ENCODE measurements around the gene NUP214.
"Not testable (repeated sequence)": the region's sequence is repeated elsewhere in the genome, so short reads cannot be mapped to it uniquely, and the experiment has no call there.

NUP214 gene

GRCh38 chr9:131259916-131260597, 134.7 kb downstream of the NUP214 start:
- DNase-seq (ENCODE audit: low spot score): no peak

DNA sequence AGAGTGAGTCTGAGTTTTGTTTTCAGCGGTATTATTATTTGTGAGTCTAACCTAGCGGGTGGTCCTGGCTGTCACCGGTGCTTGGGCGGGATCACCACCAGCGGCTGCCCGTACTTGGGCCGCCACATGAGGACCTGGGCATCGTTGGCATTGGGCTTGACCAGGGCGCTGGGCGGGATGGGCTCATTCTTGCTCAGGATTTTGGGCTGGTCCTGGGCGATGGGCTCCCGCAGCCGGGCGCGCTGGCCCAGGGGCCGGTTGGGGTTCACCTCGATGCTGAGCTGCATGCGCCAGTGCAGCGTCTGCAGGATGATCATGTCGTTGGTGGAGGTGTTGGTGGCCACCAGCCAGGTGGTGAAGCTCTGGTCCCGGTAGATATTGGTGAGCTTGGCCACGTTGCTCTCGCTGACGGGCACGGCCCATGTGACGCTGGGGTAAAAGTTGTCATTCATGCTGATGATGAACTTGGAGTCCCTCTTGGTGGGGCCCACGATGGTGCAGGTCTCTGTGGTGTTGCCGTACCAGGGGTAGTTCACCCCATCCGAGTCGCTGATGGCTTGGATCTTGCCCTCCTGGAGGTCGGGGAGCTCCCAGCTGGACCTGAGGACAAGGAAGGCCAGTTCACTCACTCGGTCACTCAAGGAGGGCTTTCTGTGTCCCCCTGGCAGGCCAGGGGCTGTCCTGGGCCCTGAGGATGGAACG, 135.5 kb downstream of the NUP214 start:
- no peak for DNase-seq (ENCODE audit: low spot score)

DNA sequence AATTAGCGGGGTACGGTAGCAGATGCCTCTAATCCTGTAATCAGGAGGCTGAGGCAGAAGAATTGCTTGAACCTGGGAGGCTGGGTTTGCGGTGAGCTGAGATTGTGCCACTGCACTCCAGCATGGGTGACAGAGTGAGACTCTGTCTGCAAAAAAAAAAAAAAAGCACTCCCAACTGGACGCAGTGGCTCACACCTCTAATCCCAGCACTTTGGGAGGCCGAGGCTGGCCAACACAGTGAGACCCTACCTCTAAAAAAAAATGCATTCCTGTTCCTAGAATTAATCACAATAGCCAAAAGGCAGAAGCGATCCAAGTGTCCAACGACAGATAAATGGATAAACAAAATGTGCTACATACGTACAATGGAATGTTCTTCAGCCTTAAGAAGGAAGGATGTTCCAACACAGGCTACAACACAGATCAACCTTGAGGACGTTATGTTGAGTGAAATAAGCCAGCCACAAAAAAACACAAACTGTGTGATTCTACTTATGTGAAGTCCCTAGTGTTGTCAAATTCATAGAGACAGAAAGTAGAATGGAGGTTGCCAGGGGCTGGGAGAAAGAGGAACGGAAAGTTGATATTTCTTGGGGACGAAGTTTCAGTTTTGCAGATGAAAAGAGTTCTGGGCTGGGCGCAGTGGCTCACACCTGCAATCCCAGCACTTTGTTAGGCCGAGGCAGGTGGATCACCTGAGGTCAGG, 137.1 kb downstream of the NUP214 start:
- no peak for DNase-seq (ENCODE audit: low spot score)

DNA sequence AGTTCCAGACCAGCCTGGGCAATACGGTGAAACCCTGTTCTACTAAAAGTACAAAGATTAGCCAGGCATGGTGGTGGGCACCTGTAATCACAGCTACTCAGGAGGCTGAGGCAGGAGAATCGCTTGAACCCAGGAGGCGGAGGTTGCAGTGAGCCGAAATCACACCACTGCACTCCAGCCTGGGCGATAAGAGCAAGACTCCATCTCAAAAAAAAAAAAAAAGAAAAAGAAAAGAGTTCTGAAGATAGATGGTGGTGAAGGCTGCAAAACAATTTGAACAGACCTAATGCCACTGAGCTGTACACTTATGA, 137.6 kb downstream of the NUP214 start:
- DNase-seq (ENCODE audit: low spot score): not testable (repeated sequence)

- DNase-seq (ENCODE audit: low spot score): no peak
Observed at GRCh38 chr9:131263701-131264100, 138.3 kb downstream of the NUP214 start.

- DNase-seq (ENCODE audit: low spot score): no peak
Observed at GRCh38 chr9:131264231-131264630, 138.8 kb downstream of the NUP214 start.

DNA sequence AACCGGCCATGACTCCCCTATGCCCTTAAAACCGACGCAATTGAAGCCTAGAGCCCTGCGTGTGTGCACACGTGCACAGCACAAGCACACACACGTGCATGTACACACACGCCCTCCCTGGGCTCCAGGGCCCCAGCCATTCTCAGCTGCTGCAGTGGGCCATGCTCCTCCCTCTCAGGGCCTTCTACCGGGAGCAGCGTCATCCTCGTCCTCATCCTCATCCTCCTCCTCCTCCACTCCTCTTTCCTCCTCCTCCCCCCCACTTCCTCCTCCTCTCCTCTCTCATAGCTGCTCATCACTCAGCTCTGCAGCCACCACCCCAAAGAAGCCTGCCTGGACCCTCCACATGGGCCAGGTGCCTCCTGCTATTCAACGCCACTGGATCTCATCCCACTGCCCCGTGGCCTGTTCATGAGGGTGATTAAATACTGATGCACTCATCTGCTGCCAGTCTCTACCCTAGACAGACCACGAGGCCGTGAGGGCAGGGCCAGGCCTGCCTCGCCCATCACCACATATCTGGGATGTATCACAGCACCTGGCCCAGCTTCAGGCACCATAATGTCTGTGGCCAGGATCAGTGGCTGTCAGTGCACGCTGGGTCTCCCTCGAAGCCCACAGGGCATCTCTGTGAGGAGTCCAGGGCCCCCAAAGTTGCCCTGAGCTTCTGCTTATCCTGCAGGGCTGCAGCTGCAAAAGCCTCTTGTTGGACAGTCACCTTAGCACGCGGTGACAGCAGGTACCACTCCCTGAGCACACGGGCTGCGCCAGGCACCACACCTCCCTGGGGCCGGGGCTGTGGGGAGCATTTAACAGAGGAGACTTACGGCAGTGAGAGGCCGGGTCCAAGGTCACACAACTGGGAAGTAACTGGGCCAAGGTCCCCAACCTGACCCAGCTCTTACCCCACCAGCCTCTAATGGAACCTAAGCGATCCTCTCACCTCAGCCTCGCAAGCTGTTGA, 141.2 kb downstream of the NUP214 start:
- DNase-seq (ENCODE audit: low spot score): no peak

GRCh38 chr9:131270171-131271015, 145.0 kb downstream of the NUP214 start:
- DNase-seq (ENCODE audit: low spot score): no peak

GRCh38 chr9:131271016-131271273, 145.6 kb downstream of the NUP214 start:
- not testable (repeated sequence) for DNase-seq (ENCODE audit: low spot score)

GRCh38 chr9:131271506-131271931, 146.1 kb downstream of the NUP214 start:
- no peak for DNase-seq (ENCODE audit: low spot score)

DNA sequence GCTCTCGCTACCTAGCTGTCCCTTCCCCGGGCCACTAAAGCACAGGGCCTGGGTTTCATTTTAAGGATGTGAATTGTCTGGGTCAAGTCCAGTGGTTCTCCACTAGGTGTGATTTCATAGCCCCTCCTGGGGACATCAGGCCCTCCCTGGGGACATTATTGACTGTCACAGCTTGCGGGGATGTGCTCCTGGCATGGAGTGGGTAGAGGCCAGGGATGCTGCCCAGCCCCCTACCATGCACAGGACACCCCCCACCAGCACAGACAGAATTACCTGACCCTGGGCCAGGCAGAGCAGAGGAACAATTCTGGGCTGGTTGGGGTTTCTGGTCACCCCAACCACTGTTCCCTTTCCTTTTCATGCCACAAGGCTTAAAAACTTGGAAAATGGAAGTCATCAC, 146.8 kb downstream of the NUP214 start:
- no peak for DNase-seq (ENCODE audit: low spot score)

DNA sequence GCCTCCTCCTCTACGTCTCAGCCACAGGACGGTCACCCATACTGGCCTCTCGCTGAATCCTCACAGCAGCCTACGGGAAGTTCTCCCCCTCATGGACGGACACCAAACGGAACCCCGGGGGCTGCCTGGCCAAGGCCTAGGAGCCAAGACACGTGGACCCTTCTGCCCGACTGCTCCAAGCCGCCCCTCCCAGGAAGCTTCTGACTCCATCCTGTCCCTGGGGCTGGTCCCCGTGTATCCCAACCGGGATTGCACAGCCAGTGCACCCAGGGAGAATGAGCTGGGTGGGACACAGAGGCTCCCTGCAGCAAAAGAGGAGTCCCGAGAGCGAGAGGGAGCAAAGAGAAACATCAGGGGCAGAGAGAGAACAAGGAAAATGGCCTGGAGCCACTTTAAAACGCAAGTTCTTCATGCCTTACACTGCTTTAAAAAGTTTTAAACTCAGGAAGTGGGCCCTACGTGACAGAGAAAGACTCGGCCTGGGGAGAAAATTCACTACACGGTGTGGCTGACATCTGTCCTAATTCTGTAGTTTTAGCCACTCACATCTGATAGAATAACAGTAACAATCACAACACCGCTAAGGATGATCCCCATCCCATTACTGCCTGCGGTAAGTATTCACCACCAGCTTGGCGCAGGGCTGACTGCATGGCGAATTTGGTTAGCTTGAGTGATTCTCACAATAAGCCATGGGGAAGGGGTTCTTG, 147.9 kb downstream of the NUP214 start:
- DNase-seq (ENCODE audit: low spot score): no peak

DNA sequence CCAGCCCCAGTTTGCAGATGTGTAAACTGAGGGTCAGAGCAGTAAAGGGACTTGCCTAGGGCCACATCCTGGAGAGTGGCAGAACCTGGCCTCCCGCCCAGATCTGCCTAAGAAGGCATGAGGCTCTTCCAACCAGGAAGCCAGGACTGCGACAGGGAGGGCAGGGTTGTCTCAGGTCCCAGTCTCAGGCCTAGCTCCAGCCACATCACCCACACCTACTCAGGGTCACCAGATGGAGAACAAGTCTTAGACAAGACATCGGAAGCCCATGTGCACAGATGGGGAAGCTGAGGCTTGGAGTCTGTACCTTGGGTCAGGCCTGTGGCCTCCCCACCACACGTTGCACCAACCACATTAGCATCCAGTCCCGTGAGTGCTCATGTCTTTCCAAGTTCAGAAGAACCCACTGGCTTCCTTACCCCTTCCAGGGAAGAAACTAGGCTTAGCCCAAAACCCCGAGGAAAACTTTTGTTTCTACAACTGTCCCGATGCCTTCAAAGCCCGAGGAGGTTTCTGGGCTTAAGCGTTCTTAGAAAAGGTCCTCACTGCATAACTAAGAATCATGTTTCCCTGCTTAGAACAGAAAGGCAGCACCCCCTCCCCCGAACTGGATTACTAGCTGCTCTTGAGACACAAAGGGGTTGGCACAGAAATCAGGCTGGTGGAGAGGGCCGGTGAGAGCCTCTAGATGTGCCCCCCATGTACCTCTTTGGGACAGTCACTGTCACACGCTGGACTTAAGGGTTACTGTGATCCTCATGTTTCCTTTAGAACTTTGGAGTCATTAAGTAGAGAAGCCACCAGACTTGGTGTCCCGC, 148.7 kb downstream of the NUP214 start:
- DNase-seq (ENCODE audit: low spot score): no peak

GRCh38 chr9:131274674-131275331, 149.4 kb downstream of the NUP214 start:
- no peak for DNase-seq (ENCODE audit: low spot score)

DNA sequence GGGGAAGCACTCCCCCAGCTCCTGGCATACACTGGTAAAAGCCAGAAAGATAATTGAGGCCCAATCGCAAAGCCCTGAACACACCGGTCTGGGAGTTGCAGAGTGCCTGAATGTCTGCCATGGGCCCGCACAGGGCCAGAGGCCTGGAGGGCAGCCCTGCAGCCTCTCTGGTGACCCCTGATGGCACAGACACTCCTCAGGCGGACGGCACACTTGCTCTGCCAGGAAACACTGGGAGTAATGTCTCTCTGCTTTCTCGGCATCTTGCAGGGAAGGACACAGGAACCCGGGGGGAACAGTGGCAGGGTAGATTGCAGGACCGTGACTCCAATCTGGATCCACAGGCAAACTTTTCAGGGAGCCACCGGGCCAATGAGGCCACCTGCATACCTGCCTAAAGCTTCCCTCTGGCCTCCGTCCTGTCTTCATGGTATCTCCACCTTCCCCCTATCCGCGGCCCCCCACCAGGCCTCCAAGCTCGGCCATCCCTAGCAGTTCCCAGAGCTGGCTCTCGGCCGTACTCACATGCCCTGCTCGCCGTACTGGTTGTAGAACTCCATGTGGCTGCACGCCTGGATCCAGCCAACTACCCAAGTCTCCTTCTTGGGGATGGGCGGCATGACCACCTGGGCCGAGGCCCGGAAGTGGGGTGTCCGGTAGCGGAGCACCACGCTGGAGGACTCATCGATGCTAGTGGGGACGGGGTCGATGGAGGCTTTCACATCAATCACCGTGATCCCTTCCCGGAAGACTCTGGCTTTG, 150.1 kb downstream of the NUP214 start:
- DNase-seq (ENCODE audit: low spot score): no peak

GRCh38 chr9:131276094-131276888, 150.9 kb downstream of the NUP214 start, which contains the start of gene FAM78A:
Gene FAM78A (minus strand): TSS chr9:131276510. CDS start chr9:131276179, 331 bp downstream.
- no peak for DNase-seq (ENCODE audit: low spot score)

GRCh38 chr9:131276891-131277286, 151.5 kb downstream of the NUP214 start:
- DNase-seq (ENCODE audit: low spot score): no peak
